ENCODE measurements around the gene DLK1.

DLK1 gene

GRCh38 chr14:100725587-100726387, 905 bp upstream of the DLK1 start:
- Histone ChIP-seq H2AFZ (ENCODE audit: low read depth, low read length) (no peak overlapping the region), H3K27me3 (ENCODE audit: insufficient read depth, low read length) (peaks cover 66% of the 10 kb centered on the region), H3K4me1 (ENCODE audit: insufficient read depth, low read length) (peaks cover 17% of the 10 kb centered on the region), H3K36me3 (ENCODE audit: insufficient read depth, low read length) (no peaks in the 10 kb centered on the region), H3K4me3 (ENCODE audit: low read length) (no peak overlapping the region), H3K9me3 (ENCODE audit: low read length) (peaks cover 3% of the 10 kb centered on the region)

GRCh38 chr14:100727086-100727872, 587 bp downstream of the DLK1 start:
- H3K36me3 ChIP-seq (ENCODE audit: insufficient read depth, low read length) = no peaks in the 10 kb centered on the region
- H2AFZ ChIP-seq (ENCODE audit: low read depth, low read length) = no peak overlapping the region
- no peak overlapping the region for H3K4me3 ChIP-seq (ENCODE audit: low read length)
- peaks cover 69% of the 10 kb centered on the region for H3K27me3 ChIP-seq (ENCODE audit: insufficient read depth, low read length)
- H3K4me1 ChIP-seq (ENCODE audit: insufficient read depth, low read length) = peaks cover 21% of the 10 kb centered on the region
- peaks cover 3% of the 10 kb centered on the region for H3K9me3 ChIP-seq (ENCODE audit: low read length)

GRCh38 chr14:100727873-100728240, 1.2 kb downstream of the DLK1 start:
- H3K36me3 ChIP-seq (ENCODE audit: insufficient read depth, low read length) = no peaks in the 10 kb centered on the region
- H3K9me3 ChIP-seq (ENCODE audit: low read length) = peaks cover 3% of the 10 kb centered on the region
- no peak overlapping the region for H3K4me3 ChIP-seq (ENCODE audit: low read length)
- H3K27me3 ChIP-seq (ENCODE audit: insufficient read depth, low read length) = peaks cover 65% of the 10 kb centered on the region
- H3K4me1 ChIP-seq (ENCODE audit: insufficient read depth, low read length) = peaks cover 15% of the 10 kb centered on the region
- H2AFZ ChIP-seq (ENCODE audit: low read depth, low read length) = no peak overlapping the region

GRCh38 chr14:100728962-100729361, 2.3 kb downstream of the DLK1 start:
- H3K4me1 ChIP-seq (ENCODE audit: insufficient read depth, low read length) = peaks cover 4% of the 10 kb centered on the region
- peaks cover 3% of the 10 kb centered on the region for H3K9me3 ChIP-seq (ENCODE audit: low read length)
- no peak overlapping the region for H3K4me3 ChIP-seq (ENCODE audit: low read length)
- H2AFZ ChIP-seq (ENCODE audit: low read depth, low read length) = no peak overlapping the region
- H3K36me3 ChIP-seq (ENCODE audit: insufficient read depth, low read length) = no peaks in the 10 kb centered on the region
- H3K27me3 ChIP-seq (ENCODE audit: insufficient read depth, low read length) = peaks cover 65% of the 10 kb centered on the region

- Histone ChIP-seq H3K9me3 (ENCODE audit: low read length) (peaks cover 3% of the 10 kb centered on the region), H3K36me3 (ENCODE audit: insufficient read depth, low read length) (no peaks in the 10 kb centered on the region), H3K27me3 (ENCODE audit: insufficient read depth, low read length) (peaks cover 60% of the 10 kb centered on the region), H3K4me3 (ENCODE audit: low read length) (no peak overlapping the region), H3K4me1 (ENCODE audit: insufficient read depth, low read length) (peaks cover 4% of the 10 kb centered on the region), H2AFZ (ENCODE audit: low read depth, low read length) (no peak overlapping the region)
Observed at GRCh38 chr14:100729982-100730381, 3.3 kb downstream of the DLK1 start.

- H3K27me3 ChIP-seq (ENCODE audit: insufficient read depth, low read length) = peaks cover 54% of the 10 kb centered on the region
- H3K4me3 ChIP-seq (ENCODE audit: low read length) = no peak overlapping the region
- peaks cover 4% of the 10 kb centered on the region for H3K4me1 ChIP-seq (ENCODE audit: insufficient read depth, low read length)
Observed at GRCh38 chr14:100730581-100730980, 3.9 kb downstream of the DLK1 start.

GRCh38 chr14:100731011-100731670, 4.4 kb downstream of the DLK1 start:
- H3K4me1 ChIP-seq (ENCODE audit: insufficient read depth, low read length) = peaks cover 4% of the 10 kb centered on the region
- no peaks in the 10 kb centered on the region for H3K36me3 ChIP-seq (ENCODE audit: insufficient read depth, low read length)
- no peak overlapping the region for H2AFZ ChIP-seq (ENCODE audit: low read depth, low read length)
- peaks cover 48% of the 10 kb centered on the region for H3K27me3 ChIP-seq (ENCODE audit: insufficient read depth, low read length)
- H3K4me3 ChIP-seq (ENCODE audit: low read length) = no peak overlapping the region
- no peaks in the 10 kb centered on the region for H3K9me3 ChIP-seq (ENCODE audit: low read length)

More at GRCh38 chr14:100730581-100730980, 3.9 kb downstream of the DLK1 start:
- Histone ChIP-seq H2AFZ (ENCODE audit: low read depth, low read length) (no peak overlapping the region), H3K9me3 (ENCODE audit: low read length) (peaks cover 3% of the 10 kb centered on the region), H3K36me3 (ENCODE audit: insufficient read depth, low read length) (no peaks in the 10 kb centered on the region)

- Histone ChIP-seq H3K4me1 (ENCODE audit: insufficient read depth, low read length) (peaks cover 4% of the 10 kb centered on the region), H3K36me3 (ENCODE audit: insufficient read depth, low read length) (no peaks in the 10 kb centered on the region), H2AFZ (ENCODE audit: low read depth, low read length) (no peak overlapping the region), H3K9me3 (ENCODE audit: low read length) (no peaks in the 10 kb centered on the region), H3K27me3 (ENCODE audit: insufficient read depth, low read length) (peaks cover 41% of the 10 kb centered on the region), H3K4me3 (ENCODE audit: low read length) (no peak overlapping the region)
Observed at GRCh38 chr14:100731846-100732765, 5.4 kb downstream of the DLK1 start.

- no peaks in the 10 kb centered on the region for H3K9me3 ChIP-seq (ENCODE audit: low read length)
- H3K27me3 ChIP-seq (ENCODE audit: insufficient read depth, low read length) = peaks cover 35% of the 10 kb centered on the region
- no peak overlapping the region for H3K4me3 ChIP-seq (ENCODE audit: low read length)
- no peak overlapping the region for H2AFZ ChIP-seq (ENCODE audit: low read depth, low read length)
- no peaks in the 10 kb centered on the region for H3K36me3 ChIP-seq (ENCODE audit: insufficient read depth, low read length)
- H3K4me1 ChIP-seq (ENCODE audit: insufficient read depth, low read length) = peaks cover 4% of the 10 kb centered on the region
Observed at GRCh38 chr14:100732766-100733100, 6.0 kb downstream of the DLK1 start.

GRCh38 chr14:100733152-100733850, 6.6 kb downstream of the DLK1 start:
- Histone ChIP-seq H3K27me3 (ENCODE audit: insufficient read depth, low read length) (peaks cover 29% of the 10 kb centered on the region), H3K4me3 (ENCODE audit: low read length) (no peak overlapping the region)

GRCh38 chr14:100734031-100734990, 7.6 kb downstream of the DLK1 start:
- Histone ChIP-seq H3K36me3 (ENCODE audit: insufficient read depth, low read length) (no peaks in the 10 kb centered on the region), H3K4me1 (ENCODE audit: insufficient read depth, low read length) (peaks cover 4% of the 10 kb centered on the region), H3K4me3 (ENCODE audit: low read length) (no peak overlapping the region), H3K27me3 (ENCODE audit: insufficient read depth, low read length) (peaks cover 21% of the 10 kb centered on the region), H3K9me3 (ENCODE audit: low read length) (no peaks in the 10 kb centered on the region), H2AFZ (ENCODE audit: low read depth, low read length) (no peak overlapping the region)

More at GRCh38 chr14:100733152-100733850, 6.6 kb downstream of the DLK1 start:
- Histone ChIP-seq H2AFZ (ENCODE audit: low read depth, low read length) (no peak overlapping the region), H3K36me3 (ENCODE audit: insufficient read depth, low read length) (no peaks in the 10 kb centered on the region), H3K9me3 (ENCODE audit: low read length) (no peaks in the 10 kb centered on the region), H3K4me1 (ENCODE audit: insufficient read depth, low read length) (peaks cover 4% of the 10 kb centered on the region)
